ENCODE data around the gene KAT6B.

KAT6B gene

GRCh38 chr10:75014516-75015230, 188.3 kb downstream of the KAT6B start:
- peak in 1 of 2 donors; percentile 9 for DNase-seq (ENCODE audit: low read depth in 2 of 2)

- DNase-seq (ENCODE audit: low read depth in 2 of 2), result no peak
These were observed 189.0 kb downstream of the KAT6B start for GRCh38 chr10:75015442-75015841.

- DNase-seq (ENCODE audit: low read depth in 2 of 2), result no peak
These were observed 189.9 kb downstream of the KAT6B start for GRCh38 chr10:75016325-75016724.

- peak in 1 of 2 donors; percentile 8 for DNase-seq (ENCODE audit: low read depth in 2 of 2)
These were observed 191.9 kb downstream of the KAT6B start for GRCh38 chr10:75018251-75018650.

GRCh38 chr10:75018686-75019307, 192.4 kb downstream of the KAT6B start:
- no peak for DNase-seq (ENCODE audit: low read depth in 2 of 2)

- no peak for DNase-seq (ENCODE audit: low read depth in 2 of 2)
These were observed 193.0 kb downstream of the KAT6B start for GRCh38 chr10:75019370-75019769.

DNA sequence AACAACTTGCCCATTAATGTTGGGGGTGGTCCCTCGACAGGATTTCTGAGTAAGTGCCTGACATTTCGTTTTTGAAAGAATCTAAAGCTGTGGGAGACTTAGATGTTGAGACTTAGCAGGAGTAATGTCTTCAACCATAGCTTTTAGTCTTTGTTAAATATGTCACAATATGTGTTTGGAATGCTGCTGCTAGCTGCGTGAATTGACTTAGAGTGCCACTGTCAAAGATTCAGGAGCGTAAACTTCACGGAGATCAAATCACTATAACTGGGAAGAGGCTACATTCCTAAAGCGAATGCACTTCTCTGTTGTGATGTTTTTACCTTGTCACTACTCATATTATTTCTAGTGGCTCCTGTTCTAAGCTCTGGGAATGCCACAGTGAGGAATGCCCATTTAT, 193.8 kb downstream of the KAT6B start:
- DNase-seq (ENCODE audit: low read depth in 2 of 2), result no peak

- no peak for DNase-seq (ENCODE audit: low read depth in 2 of 2)
These were observed 195.2 kb downstream of the KAT6B start for GRCh38 chr10:75021379-75022249.

DNA sequence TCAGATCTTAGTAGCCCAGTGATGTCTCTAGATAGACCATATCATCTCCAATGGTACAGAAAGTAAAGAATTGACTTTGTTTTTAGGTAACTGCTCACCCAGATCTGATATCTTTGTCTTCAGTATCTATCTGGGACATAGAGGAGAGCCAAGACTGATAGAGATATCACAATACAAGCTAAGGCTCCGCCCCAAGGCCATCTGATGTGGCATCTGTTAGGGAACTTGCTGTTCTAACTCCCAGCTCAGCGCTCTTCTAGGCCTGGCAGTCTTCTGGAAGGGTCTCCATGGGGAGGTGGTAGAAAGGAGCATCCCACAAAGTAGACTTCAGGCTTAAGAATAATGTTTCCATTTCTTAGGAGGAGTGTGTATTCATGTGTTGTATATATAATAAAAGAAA, 196.7 kb downstream of the KAT6B start:
- no peak for DNase-seq (ENCODE audit: low read depth in 2 of 2)

DNA sequence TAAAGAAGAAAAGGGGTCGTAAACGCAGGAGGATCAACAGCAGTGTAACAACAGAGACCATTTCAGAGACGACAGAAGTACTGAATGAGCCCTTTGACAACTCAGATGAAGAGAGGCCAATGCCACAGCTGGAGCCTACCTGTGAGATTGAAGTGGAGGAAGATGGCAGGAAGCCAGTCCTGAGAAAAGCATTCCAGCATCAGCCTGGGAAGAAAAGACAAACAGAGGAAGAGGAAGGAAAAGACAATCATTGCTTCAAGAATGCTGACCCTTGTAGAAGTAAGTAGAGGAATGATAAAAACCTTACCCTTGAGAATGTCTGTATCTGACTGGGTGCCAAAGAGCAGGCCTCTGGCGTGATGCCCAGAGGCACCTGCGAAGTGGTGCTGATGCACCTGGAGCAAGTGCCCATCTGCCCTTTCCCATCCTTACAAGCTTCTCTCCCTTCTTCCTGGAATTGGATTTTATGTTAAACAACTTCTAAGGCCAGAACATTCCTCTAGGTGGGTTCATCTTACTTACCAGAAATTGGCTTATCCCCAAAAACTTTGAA, 198.6 kb downstream of the KAT6B start:
- DNase-seq (ENCODE audit: low read depth in 2 of 2), result no peak

- no peak for DNase-seq (ENCODE audit: low read depth in 2 of 2)
These were observed 201.6 kb downstream of the KAT6B start for GRCh38 chr10:75028049-75028448.

DNA sequence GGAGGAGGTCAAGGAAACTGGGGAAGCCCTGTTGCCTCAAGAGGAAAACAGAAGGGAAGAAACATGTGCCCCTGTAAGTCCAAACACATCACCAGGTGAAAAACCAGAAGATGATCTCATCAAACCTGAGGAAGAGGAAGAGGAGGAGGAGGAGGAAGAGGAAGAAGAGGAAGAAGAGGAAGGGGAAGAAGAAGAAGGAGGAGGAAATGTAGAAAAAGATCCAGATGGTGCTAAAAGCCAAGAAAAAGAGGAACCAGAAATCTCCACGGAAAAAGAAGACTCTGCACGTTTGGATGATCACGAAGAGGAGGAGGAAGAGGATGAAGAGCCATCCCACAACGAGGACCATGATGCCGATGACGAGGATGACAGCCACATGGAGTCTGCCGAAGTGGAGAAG, 202.3 kb downstream of the KAT6B start:
- no peak for DNase-seq (ENCODE audit: low read depth in 2 of 2)

GRCh38 chr10:75029420-75029819, 203.0 kb downstream of the KAT6B start:
- no peak for DNase-seq (ENCODE audit: low read depth in 2 of 2)

- no peak for DNase-seq (ENCODE audit: low read depth in 2 of 2)
These were observed 203.5 kb downstream of the KAT6B start for GRCh38 chr10:75029857-75030256.

DNA sequence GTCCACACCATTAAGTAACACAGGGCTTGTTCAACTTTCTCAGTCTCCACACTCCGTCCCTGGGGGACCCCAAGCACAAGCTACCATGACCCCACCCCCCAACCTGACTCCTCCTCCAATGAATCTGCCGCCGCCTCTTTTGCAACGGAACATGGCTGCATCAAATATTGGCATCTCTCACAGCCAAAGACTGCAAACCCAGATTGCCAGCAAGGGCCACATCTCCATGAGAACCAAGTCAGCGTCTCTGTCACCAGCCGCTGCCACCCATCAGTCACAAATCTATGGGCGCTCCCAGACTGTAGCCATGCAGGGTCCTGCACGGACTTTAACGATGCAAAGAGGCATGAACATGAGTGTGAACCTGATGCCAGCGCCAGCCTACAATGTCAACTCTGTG, 204.0 kb downstream of the KAT6B start:
- no peak for DNase-seq (ENCODE audit: low read depth in 2 of 2)

GRCh38 chr10:75032119-75032518, 205.7 kb downstream of the KAT6B start:
- DNase-seq (ENCODE audit: low read depth in 2 of 2), result no peak

DNA sequence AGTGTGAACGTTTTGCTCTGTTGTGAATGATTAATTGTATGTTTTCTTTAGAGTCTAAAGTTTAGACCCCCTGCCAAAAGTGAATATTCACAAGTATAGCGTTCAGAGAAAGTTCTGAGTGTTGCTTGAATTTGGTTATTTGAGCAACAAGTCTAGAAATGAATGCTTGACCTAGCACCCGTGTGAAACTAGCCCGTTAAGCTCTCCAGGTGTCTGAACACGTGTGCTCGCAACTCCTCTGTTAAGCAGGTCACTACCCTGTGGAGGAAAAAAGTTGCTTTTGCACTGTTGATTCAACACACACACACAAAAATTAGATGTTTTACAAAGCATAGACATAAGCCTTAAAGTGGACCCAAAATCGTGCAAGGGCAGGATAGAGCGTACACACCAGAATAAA, 206.4 kb downstream of the KAT6B start:
- no peak for DNase-seq (ENCODE audit: low read depth in 2 of 2)

DNA sequence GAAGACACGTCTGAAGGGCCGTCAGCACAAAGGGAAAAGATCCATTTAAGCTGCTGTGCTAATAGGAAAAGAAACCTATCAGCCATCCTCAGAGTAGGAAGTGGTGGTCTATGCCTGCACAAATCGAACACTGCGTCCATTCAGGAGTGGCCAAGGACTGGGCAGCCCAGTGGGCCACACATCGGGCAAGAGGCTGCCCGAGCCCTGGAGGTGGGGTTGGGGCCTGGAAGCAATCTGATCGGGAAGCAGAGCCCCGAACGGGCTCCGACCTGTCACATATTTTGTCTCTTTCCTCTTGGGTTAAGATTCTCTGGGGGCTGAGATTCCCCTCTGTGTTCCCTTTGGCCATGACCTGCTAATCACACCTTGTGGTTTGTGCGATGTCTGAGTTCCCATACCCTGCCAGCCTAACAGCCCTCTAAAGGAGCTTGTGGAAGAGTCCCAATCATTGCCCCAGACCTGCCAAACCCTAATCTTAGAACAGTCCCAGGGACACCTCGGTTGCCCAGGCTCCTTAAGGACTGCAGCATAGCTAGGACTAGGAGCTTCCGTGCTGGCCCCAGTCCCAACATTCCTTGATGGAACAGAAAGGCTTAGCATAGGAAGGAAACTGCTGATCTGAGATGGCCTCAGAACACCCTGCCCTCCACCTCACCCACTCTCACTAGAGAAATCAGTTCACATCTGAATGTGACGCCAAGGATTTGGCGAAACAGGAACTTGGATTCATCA, 207.2 kb downstream of the KAT6B start:
- no peak for DNase-seq (ENCODE audit: low read depth in 2 of 2)

DNA sequence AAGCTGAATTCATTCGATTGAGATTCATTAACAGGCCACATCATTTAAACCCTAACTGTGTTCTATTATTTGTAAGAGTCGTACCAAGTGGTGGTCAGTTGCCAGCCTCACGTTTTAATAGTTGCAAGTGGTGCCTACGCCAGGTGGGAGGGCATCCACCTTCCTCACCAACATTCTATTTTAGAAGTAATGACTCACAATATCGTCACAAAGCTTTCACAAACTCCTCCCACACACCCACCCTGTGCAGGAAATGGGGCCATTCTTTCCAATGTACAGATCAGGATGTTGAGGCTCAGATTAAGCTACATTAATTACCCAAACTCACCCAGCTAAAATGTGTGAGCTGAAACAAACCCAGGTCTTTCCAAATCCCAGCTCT, 207.7 kb downstream of the KAT6B start:
- peak in 1 of 2 donors; percentile 32 for DNase-seq (ENCODE audit: low read depth in 2 of 2)

DNA sequence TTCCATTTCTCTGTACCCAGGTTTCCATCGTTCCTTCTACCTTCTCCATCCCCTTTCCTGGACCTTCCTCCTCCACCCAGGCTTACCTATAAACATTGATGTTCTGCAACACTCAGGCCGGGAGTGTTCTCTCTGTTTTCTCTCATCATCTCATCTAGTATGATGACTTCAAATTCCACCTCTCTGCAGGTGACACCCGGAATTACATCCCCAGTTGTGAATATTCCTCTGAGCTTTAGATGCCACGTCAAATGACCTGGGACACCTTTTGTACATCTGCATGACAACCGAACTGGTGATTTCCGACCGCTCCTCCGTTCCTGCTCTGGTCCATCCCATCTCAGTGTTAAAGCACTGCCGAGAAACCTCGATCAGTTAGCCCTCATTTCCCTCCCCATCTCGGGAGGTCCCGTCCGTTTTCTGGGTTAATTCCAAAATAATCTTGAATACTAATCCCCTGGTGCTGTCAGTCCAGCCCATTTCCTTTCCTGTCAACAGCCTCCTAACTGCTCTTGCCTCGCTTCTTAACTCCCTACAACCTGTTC, 208.4 kb downstream of the KAT6B start:
- DNase-seq (ENCODE audit: low read depth in 2 of 2), result no peak

DNA sequence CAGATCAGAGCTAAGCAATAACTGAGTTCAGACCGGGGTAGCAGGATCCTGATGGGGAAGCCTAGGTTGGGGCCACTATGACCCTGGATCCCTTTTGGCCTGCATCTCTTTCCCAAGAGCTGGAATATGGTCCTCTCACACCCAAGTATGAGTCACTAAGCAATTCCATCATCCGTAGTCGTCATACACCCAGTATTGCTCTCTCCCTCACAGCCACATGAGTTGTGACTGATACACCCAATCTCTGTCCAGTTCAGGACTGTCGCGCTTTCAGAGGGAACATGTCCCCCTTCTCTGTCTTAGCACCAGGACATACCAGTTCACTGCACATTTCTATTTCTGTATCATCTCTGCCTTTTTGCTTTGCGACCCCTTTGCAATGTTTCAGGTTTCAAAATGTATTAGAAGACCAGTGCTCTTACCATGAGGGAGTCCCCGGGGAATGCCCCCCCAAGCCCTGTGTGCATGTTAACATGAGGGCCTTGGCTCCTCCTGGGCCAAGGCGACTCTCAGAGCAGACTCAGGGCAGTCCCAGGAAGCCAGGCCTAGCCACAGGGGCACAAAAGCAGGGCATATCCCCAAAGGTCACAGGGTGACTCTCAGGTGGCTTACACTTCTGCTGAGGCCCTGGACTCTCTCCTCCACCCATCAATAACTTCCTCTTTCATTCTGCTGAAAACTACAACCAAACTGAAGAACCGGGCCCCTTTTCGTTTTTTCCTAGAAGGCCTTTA, 209.7 kb downstream of the KAT6B start:
- no peak for DNase-seq (ENCODE audit: low read depth in 2 of 2)

Data from stimulated activated CD4-positive, alpha-beta T cell treated with anti-CD3 and anti-CD28 coated beads, Interleukin-1b, Interleukin-23, amount 100 ng/mL, for 4 hours (primary cell).